ENCODE data around the gene TEAD1. TPM values are rescaled to one million over a fixed set of nuclear protein-coding genes. Genes with fewer than 3 reads are reported as not detected.

TEAD1 gene
- polyA plus RNA-seq, 4 donors: 76.3 to 94.0 (median 83.1) TPM

GRCh38 chr11:12827929-12828812 lies 153.9 kb downstream of the TEAD1 start:
- no peak for DNase-seq (ENCODE audit: low read depth in 4 of 4, low spot score in 3 of 4)

- DNase-seq (ENCODE audit: low read depth in 4 of 4, low spot score in 3 of 4): no peak
Observed at GRCh38 chr11:12829131-12829530, 154.9 kb downstream of the TEAD1 start.

- no peak for DNase-seq (ENCODE audit: low read depth in 4 of 4, low spot score in 3 of 4)
Observed at GRCh38 chr11:12829540-12830314, 155.5 kb downstream of the TEAD1 start.

- no peak for DNase-seq (ENCODE audit: low read depth in 4 of 4, low spot score in 3 of 4)
Observed at GRCh38 chr11:12831471-12832202, 157.4 kb downstream of the TEAD1 start.

GRCh38 chr11:12832480-12833224 lies 158.4 kb downstream of the TEAD1 start:
- no peak for DNase-seq (ENCODE audit: low read depth in 4 of 4, low spot score in 3 of 4)

GRCh38 chr11:12834166-12834565 lies 159.9 kb downstream of the TEAD1 start:
- no peak for DNase-seq (ENCODE audit: low read depth in 4 of 4, low spot score in 3 of 4)

- DNase-seq (ENCODE audit: low read depth in 4 of 4, low spot score in 3 of 4): no peak
Observed at GRCh38 chr11:12834630-12835029, 160.4 kb downstream of the TEAD1 start.

- no peak for DNase-seq (ENCODE audit: low read depth in 4 of 4, low spot score in 3 of 4)
Observed at GRCh38 chr11:12835286-12835685, 161.1 kb downstream of the TEAD1 start.

- DNase-seq (ENCODE audit: low read depth in 4 of 4, low spot score in 3 of 4): no peak
Observed at GRCh38 chr11:12838463-12839123, 164.4 kb downstream of the TEAD1 start.

GRCh38 chr11:12840871-12841660 lies 166.8 kb downstream of the TEAD1 start:
- no peak for DNase-seq (ENCODE audit: low read depth in 4 of 4, low spot score in 3 of 4)

- peak in 2 of 4 donors; percentile 53 to 71 for DNase-seq (ENCODE audit: low read depth in 4 of 4, low spot score in 3 of 4)
Observed at GRCh38 chr11:12841946-12842630, 167.9 kb downstream of the TEAD1 start.

GRCh38 chr11:12842933-12843636 lies 168.9 kb downstream of the TEAD1 start:
- DNase-seq (ENCODE audit: low read depth in 4 of 4, low spot score in 3 of 4): peak in 2 of 4 donors; percentile 49 to 69

GRCh38 chr11:12845163-12845562 lies 170.9 kb downstream of the TEAD1 start:
- DNase-seq (ENCODE audit: low read depth in 4 of 4, low spot score in 3 of 4): peak in 1 of 4 donors; percentile 42

GRCh38 chr11:12845739-12846358 lies 171.6 kb downstream of the TEAD1 start:
- DNase-seq (ENCODE audit: low read depth in 4 of 4, low spot score in 3 of 4): peak in 1 of 4 donors; percentile 42

- DNase-seq (ENCODE audit: low read depth in 4 of 4, low spot score in 3 of 4): no peak
Observed at GRCh38 chr11:12846786-12847615, 172.8 kb downstream of the TEAD1 start.

GRCh38 chr11:12848413-12848812 lies 174.2 kb downstream of the TEAD1 start:
- DNase-seq (ENCODE audit: low read depth in 4 of 4, low spot score in 3 of 4): no peak

- DNase-seq (ENCODE audit: low read depth in 4 of 4, low spot score in 3 of 4): no peak
Observed at GRCh38 chr11:12853325-12853651, 179.1 kb downstream of the TEAD1 start.

Measured in left renal pelvis (tissue), 4 donors.